K562 (cell line): ENCODE data around the gene CDCP1. TPM values are rescaled to one million over a fixed set of nuclear protein-coding genes. Genes with fewer than 3 reads are reported as not detected.
A peak's percentile ranks its signal among the peaks of the same experiment; 100 is the strongest.

ENCODE experiments used
- FOXA3 ChIP-seq, 2 experiments: fragments of 450-650 bp in 1 of 2; sonication (generic) in 1 of 2; formaldehyde crosslinking; IDR thresholded peaks in 1 of 2; conservative IDR thresholded peaks in 1 of 2; 2 replicates each; pipeline versions ENCODE4 v1.4.0 to v1.8.0; 2020 to 2022; ENCODE audit warnings: mild to moderate bottlenecking in 2 of 2, missing genetic modification reagents in 1 of 2
- MCM2 ChIP-seq: fragments of 450-650 bp; IDR thresholded peaks from 2 replicates; pipeline ENCODE4 v1.6.1; 2017; ENCODE audit warnings: low read depth, mild to moderate bottlenecking
- MCM3 ChIP-seq: fragments of 450-650 bp; IDR thresholded peaks from 2 replicates; pipeline ENCODE4 v1.6.1; 2016
- POLR2A ChIP-seq: fragments of 450-650 bp; conservative IDR thresholded peaks from 2 replicates; pipeline ENCODE4 v1.6.1; 2016
- POLR3A ChIP-seq: IDR thresholded peaks from 2 replicates; pipeline ENCODE4 v1.6.1; 2011; ENCODE audit warnings: borderline replicate concordance, mild to moderate bottlenecking, moderate library complexity; ENCODE audit not compliant: insufficient read length, insufficient read depth; ENCODE audit errors: extremely low read depth
- TAF15 ChIP-seq: fragments of 200-400 bp; formaldehyde crosslinking; IDR thresholded peaks from 2 replicates; pipeline ENCODE4 v1.6.1; 2017; ENCODE audit warnings: mild to moderate bottlenecking, low read depth, low read length, moderate library complexity
- USF1 ChIP-seq: sonication (generic); formaldehyde crosslinking; IDR thresholded peaks from 2 replicates; pipeline ENCODE4 v1.9.0; 2022; ENCODE audit warnings: mild to moderate bottlenecking, missing genetic modification reagents
- ZBTB26 ChIP-seq: fragments of 450-650 bp; formaldehyde crosslinking; IDR thresholded peaks from 2 replicates; pipeline ENCODE4 v1.4.0; 2022; ENCODE audit warnings: missing genetic modification characterization
- ZBTB34 ChIP-seq: fragments of 250-450 bp; sonication (Bioruptor Pico); IDR thresholded peaks from 2 replicates; pipeline ENCODE4 v1.8.0; 2021; ENCODE audit warnings: mild to moderate bottlenecking, moderate library complexity
- ZKSCAN3 ChIP-seq: fragments of 250-450 bp; sonication (Bioruptor Pico); IDR thresholded peaks from 2 replicates; pipeline ENCODE4 v1.4.0; 2020
- ZNF551 ChIP-seq: fragments of 250-450 bp; sonication (Bioruptor Pico); IDR thresholded peaks from 2 replicates; pipeline ENCODE4 v1.5.0; 2021; ENCODE audit warnings: mild to moderate bottlenecking, moderate library complexity
- ZNF583 ChIP-seq: fragments of 250-450 bp; sonication (Bioruptor Pico); IDR thresholded peaks from 2 replicates; pipeline ENCODE4 v1.4.0; 2020
- ZNF740 ChIP-seq, 3 experiments: fragments of 200-800 bp in 1 of 3; sonication (Bioruptor generic) in 1 of 3; sonication (generic) in 1 of 3; formaldehyde crosslinking in 1 of 3; IDR thresholded peaks; 2 replicates each; pipeline versions ENCODE4 v1.6.1 to v1.8.0; 2016 to 2022; ENCODE audit warnings: mild to moderate bottlenecking in 2 of 3, missing compliant biosample characterization in 2 of 3, missing genetic modification characterization in 2 of 3, missing genetic modification reagents in 1 of 3
- polyA plus RNA-seq, 8 experiments: library from polyadenylated mRNA; depleted of rRNA in 4 of 8; stranded (reverse) in 5 of 8; unstranded in 3 of 8; fragments of >200 nt; fragmentation: Nextera tagmentation in 2 of 8; fragmentation: Illumina TruSeq in 1 of 8; extraction: Ambion mirVana in 2 of 8; extraction: Trizol in 1 of 8; gene quantifications; 2 replicates each; pipeline versions ENCODE4 v1.2.1 to v1.2.3, GENCODE V29; 2011 to 2014; ENCODE audit warnings: inconsistent platforms in 1 of 8, missing spikeins in 1 of 8
- total RNA-seq, 7 experiments: library from RNA; depleted of rRNA in 6 of 7; stranded (reverse); fragments of >200 nt in 6 of 7; fragmentation: Illumina TruSeq in 2 of 7; extraction: Trizol in 2 of 7; gene quantifications; 2 replicates each; pipeline versions ENCODE4 v1.2.1 to v1.2.3, GENCODE V29; 2011 to 2021; ENCODE audit warnings: low replicate concordance in 1 of 7
- TF ChIP-seq, protein P1 (sequence below): fragments of 250-450 bp; sonication (Bioruptor Pico); IDR thresholded peaks from 2 replicates; pipeline ENCODE4 v1.4.0; 2020; ENCODE audit warnings: mild to moderate bottlenecking, moderate library complexity
- TF ChIP-seq, protein P2 (sequence below): fragments of 450-650 bp; conservative IDR thresholded peaks from 2 replicates; pipeline ENCODE4 v1.6.1; 2016; ENCODE audit warnings: missing genetic modification characterization, low read depth, mild to moderate bottlenecking, control low read depth, missing compliant biosample characterization

CDCP1 gene
- total and polyA plus RNA-seq, 9 of the 15 experiments (the other 6 are each of a cell fraction or from before 2014, with no cell fraction given): 3.9 to 16.4 (median 5.2) TPM

DNA sequence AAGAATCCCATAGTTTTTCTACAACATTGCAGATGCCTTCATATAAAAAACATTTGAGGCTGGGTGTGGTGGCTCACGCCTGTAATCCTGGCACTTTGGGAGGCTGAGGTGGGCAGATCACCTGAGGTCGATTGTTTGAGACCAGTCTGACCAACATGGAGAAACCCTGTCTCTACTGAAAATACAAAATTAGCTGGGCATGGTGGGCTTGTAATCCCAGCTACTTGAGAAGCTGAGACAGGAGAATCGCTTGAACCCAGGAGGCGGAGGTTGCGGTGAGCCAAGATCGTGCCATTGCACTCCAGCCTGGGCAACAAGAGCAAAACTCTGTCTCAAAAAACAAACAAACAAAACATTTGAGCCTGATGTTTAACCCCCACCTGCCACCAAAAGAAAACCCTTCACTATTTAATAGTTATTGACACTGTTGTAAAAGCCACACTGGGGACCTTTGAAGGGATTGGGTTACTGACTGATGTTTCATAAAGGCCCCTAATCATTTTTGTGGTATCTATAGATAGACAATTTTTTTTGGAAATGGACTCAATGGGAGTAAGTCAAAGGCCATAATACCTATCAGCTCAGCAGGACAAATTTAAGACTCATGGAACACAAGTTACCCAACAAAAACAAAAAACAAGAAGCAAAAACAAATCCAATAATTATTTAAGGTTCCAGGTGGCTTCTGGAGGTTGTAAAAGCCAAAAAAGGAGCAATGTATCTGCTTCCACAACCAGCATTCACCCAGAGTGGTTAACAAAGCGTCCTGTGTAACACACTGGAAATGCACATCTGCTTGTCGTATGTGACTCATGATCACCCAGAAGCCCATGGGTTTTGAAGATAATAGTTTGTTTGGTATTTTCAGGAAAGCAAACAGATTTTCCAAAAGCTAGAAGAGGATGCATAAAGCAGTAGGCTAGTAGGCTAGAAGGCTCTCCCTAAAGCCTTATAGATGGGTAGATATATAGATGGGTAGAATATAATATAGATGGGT, 41.2 kb downstream of the CDCP1 start (continued):
- TF ChIP-seq ZBTB34 (CRISPR knock-in tag): no peak
- no peak for TF ChIP-seq ZNF551 (CRISPR knock-in tag)
- TF ChIP-seq MCM2: no peak
- no peak for TF ChIP-seq TAF15
- TF ChIP-seq, protein P1, sequence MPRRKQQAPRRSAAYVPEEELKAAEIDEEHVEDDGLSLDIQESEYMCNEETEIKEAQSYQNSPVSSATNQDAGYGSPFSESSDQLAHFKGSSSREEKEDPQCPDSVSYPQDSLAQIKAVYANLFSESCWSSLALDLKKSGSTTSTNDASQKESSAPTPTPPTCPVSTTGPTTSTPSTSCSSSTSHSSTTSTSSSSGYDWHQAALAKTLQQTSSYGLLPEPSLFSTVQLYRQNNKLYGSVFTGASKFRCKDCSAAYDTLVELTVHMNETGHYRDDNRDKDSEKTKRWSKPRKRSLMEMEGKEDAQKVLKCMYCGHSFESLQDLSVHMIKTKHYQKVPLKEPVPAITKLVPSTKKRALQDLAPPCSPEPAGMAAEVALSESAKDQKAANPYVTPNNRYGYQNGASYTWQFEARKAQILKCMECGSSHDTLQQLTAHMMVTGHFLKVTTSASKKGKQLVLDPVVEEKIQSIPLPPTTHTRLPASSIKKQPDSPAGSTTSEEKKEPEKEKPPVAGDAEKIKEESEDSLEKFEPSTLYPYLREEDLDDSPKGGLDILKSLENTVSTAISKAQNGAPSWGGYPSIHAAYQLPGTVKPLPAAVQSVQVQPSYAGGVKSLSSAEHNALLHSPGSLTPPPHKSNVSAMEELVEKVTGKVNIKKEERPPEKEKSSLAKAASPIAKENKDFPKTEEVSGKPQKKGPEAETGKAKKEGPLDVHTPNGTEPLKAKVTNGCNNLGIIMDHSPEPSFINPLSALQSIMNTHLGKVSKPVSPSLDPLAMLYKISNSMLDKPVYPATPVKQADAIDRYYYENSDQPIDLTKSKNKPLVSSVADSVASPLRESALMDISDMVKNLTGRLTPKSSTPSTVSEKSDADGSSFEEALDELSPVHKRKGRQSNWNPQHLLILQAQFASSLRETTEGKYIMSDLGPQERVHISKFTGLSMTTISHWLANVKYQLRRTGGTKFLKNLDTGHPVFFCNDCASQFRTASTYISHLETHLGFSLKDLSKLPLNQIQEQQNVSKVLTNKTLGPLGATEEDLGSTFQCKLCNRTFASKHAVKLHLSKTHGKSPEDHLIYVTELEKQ: 0 out of 2 replicates have a peak, but pooled peaks have one; percentile 12
- TF ChIP-seq, protein P2, sequence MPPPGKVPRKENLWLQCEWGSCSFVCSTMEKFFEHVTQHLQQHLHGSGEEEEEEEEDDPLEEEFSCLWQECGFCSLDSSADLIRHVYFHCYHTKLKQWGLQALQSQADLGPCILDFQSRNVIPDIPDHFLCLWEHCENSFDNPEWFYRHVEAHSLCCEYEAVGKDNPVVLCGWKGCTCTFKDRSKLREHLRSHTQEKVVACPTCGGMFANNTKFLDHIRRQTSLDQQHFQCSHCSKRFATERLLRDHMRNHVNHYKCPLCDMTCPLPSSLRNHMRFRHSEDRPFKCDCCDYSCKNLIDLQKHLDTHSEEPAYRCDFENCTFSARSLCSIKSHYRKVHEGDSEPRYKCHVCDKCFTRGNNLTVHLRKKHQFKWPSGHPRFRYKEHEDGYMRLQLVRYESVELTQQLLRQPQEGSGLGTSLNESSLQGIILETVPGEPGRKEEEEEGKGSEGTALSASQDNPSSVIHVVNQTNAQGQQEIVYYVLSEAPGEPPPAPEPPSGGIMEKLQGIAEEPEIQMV (tag): 0 out of 2 replicates have a peak, but pooled peaks have one; percentile 29
- no peak for TF ChIP-seq ZBTB26 (CRISPR knock-in tag)
- TF ChIP-seq ZKSCAN3: 0 out of 2 replicates have a peak, but pooled peaks have one; percentile 42
- TF ChIP-seq ZNF740 (CRISPR knock-in tag; IDR thresholded peaks at IDR 0.05): peak; percentile 2; the same call in 1 of the 2 replicates
- peak in 1 of 2 experiments; percentile 51; a peak in 3 of 4 replicates for TF ChIP-seq ZNF740 (tag; IDR thresholded peaks at IDR 0.05)
- peak; percentile 29; the same call in 1 of the 2 replicates for TF ChIP-seq ZNF583 (CRISPR knock-in tag)
- TF ChIP-seq POLR3A: no peak
- 0 out of 4 replicates have a peak, but pooled peaks of 1 of the 2 experiments have one; percentile 29 for TF ChIP-seq FOXA3 (CRISPR knock-in tag; conservative IDR thresholded peaks at IDR 0.05 in 1 of 2, IDR thresholded peaks at IDR 0.05 in 1 of 2)
- TF ChIP-seq USF1 (CRISPR knock-in tag): no peak
- no peak for TF ChIP-seq MCM3
- 0 out of 2 replicates have a peak, but pooled peaks have one; percentile 41 for TF ChIP-seq POLR2A
